Amygdala (tissue), 56 donors: Measurements from ENCODE around the gene ADARB2.

Experiments
- DNase-seq, 56 donors: peaks; one replicate each; lab custom pipeline; 2025; lab: John Stamatoyannopoulos, UW

Gene ADARB2

DNA sequence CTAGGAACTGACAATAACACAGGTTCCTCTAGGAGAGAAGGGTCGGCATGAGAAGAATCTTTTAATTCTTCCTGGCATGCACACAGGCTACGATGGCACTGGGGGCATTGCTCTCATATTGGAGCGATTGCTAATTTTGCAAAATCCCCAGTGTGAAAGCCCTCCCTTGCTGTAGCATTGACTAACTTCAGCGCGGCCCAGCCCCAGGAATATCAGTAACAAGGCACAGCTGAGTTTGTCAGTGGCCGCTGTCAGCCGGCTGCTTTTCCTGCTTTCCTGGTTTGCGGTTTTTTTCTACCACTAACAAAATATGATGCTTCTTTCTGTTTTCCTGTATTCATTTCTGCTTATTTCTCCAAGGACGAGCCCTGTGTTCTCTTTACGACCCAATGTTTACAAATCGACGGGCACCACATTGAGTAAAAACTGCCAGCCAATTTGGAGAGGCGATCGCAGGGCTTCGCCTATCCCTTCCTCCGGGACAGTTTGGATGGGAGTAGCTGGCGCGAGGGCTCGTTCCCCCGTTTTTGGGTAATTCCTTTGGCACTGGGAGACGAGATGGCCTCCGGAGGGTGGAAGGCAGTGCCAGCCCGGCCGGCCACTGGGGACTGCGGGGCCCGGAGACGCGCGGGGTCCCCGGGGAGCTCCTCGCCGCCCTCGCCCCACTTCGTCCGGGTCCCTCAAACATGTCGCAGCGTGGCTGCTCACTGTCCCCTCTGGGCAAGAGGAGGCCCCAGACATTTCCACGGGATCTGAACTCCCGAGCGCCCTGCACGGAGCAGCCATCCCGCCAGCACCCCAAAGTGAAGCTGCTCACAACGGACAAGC, 967 bp downstream of the ADARB2 start:
- no peak for DNase-seq

- no peak for DNase-seq
Observed at GRCh38 chr10:1735562-1735961, 1.8 kb downstream of the ADARB2 start.

DNA sequence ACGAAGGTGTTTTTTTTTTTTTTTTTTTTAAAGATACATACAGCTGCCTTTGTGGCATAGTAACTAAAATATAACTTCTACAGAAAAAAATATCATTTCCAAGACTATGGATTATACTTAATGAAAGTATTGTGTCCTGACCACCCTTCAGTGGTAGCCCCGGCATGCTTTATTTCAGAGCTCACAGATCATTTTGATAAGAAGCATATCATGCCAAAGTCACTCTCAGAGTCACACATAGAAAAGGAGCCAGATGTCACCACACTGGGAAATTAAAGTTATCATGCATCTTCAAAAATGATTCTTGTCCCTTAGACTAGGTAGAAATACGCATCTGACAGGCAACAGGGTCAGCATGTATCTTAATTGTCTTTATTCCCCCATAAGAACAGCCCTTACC, 3.0 kb downstream of the ADARB2 start:
- DNase-seq = no peak

DNA sequence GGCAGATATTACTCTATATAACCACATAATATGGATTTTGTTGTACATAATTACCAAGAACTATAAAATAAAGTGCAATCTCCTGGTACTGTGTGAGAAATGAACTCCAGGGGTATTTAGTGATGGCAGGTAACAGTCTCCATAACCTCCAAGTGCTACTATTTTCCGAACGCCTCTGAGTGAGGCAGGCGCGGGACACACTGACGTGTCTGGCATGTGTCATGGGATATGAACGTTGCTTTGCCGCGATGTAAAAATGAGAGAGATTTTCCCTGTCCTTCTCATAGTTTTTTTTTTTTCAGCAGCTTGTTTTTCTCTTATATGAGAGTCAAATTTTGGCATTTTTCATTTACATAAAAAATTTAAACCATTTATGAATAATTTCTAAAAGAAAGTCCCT, 3.6 kb downstream of the ADARB2 start:
- no peak for DNase-seq

DNA sequence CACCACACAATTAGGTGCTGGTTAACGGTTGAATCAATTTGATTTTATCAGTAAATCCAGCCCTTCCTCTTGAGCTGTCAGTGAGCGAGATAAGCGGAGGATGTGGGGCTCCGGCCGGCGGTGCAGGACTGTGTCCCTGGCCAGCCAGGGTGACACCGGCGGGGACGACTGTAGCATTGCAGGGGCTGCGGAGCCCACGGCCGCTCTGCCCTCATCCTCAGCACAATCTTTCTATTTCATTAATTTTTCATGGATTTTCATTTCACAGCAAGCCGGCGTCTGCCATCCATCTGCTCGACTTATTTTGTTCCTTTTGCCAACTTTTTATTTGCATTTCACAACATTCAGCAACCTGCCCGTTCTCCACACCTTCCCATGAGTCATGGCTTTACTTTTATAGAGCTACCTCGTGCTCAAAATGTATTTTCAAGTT, 4.7 kb downstream of the ADARB2 start:
- no peak for DNase-seq

GRCh38 chr10:1731592-1731991, 5.7 kb downstream of the ADARB2 start:
- no peak for DNase-seq

DNA sequence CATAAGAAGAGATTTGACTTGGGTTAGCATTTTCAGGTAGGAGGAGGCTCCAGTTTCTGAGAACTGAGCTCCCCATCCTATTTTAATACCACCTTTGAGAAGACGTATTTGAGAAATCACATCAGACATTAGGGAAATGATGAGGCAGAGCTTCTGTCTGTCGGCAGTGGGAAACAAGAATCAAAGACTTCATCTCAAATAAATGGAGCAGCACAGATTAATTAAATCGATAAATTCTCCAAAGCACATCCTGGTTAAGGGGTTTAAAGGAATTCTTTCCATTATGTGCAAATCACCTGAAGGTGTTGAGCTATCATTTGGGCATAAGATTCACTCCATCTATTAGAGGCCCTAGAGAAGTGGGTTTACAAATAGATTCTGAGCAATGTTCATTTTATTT, 7.6 kb downstream of the ADARB2 start:
- no peak for DNase-seq

DNA sequence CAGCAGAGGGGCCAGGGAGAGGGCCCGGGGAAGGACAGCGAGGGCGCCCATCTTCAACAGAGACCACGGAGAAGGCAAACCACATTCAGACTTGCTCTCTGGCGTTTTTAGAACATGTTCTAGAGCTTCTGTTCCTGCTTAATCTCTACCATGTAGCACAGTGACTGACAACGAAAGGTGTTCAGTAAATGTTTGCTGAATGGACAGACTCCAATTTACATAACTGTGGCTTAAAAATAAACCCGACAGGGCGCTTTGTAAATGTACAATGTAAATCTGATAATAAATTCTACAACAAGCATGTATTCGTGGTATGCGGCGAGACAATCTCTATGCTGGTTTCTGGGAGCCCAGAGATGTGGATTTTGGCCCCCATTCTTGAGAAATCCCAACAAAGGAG, 10.5 kb downstream of the ADARB2 start:
- DNase-seq = no peak

DNA sequence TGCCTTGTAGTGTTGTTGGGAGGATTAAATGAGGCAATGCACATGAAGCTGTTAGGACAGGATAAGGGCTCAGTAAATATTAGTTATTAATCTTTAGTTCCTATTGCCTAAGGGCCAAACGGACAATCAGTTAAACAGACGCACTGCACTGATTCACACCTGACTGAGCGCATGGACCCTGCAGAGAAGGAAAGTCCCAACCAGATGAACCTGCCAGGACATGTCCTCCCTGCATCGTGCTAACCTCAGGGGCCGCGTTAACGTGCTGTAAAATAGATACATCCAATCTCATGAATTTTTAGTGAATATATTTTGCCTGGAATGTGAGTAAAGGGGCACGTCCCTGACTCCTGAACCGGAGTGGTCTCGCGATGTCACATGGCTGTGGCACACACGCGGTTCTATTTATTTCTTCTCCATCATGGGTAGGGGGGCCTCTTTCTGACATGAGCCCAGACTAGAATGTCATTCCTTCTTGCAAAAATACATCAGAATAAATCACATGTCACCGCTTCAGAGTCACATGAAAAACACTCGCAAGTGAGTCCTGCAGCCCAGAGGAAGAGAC, 12.3 kb downstream of the ADARB2 start:
- no peak for DNase-seq

GRCh38 chr10:1716839-1717238, 20.5 kb downstream of the ADARB2 start:
- DNase-seq = no peak

GRCh38 chr10:1715821-1716220, 21.5 kb downstream of the ADARB2 start:
- peak in 1 of 56 donors; percentile 32 for DNase-seq

DNA sequence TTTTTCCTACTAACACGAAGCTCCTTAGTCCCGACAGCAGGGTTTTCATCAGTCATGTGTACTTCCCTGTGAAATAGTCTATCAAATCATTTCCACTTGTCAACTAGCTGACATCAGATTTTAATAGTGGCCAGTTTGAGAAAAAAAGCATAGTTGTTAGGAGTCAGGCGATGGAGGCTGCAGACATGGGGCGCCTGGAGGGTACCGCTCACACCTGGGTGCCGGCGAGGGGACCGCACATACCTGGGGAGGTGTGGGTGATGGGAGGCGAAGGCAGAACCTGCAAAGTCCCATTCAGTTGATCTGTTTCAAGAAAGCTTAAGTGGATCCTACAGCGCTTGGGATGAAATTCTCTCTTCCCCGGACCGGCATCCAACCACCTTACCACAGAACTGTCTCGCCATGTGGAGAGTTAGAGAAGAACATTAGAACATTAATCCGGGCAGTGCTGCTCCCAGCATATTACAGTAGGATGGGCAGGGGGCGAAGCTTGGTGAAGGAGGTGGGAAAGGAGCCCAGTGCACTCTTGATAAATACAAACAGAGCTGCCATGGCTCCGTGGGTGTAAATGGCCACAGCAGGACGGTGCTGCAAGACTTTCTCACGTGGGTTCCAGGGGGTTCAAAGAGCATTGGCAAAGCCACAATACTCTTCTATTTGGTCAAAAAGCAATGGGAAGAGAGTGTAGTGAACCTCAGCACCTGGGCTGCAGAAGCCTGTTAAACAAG, 24.2 kb downstream of the ADARB2 start:
- DNase-seq = no peak

DNA sequence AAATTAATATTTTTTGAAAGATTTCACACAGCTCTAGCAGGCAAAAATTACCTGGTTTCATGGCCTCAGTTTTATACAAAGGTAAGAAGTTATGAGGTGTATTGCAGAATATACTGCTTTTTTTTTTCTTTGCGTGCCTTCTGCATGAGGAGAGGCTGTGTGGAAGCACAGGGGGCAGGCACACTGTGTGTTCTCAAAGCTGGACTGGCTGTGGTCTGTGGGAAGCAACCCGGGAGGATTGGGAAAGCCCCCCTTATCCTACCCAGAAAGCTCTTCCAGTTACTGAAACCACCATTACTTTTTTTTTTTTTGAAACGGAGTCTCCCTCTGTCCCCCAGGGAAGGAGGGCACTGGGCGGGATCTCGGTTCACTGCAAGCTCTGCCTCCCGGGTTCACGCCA, 25.0 kb downstream of the ADARB2 start:
- no peak for DNase-seq

GRCh38 chr10:1709161-1709560, 28.2 kb downstream of the ADARB2 start:
- no peak for DNase-seq

DNA sequence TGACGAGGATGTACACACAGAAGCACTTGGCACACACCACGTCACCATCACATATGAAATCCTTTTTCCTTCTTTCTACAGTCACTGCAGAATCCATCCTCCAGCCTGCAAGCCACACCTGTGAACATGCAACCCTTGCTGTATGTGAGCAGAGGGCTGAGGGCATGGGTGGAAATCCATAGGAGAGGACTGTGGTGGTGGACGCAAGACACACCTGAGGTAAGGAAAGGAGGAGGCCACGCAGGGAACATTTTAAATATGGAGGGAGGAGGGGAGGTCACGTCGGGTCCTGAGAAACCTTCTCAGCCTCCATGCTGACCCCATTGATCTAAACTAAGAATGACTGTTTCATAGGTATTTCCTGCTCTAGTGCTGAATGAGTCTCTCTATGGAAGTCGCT, 28.6 kb downstream of the ADARB2 start:
- DNase-seq = no peak

DNA sequence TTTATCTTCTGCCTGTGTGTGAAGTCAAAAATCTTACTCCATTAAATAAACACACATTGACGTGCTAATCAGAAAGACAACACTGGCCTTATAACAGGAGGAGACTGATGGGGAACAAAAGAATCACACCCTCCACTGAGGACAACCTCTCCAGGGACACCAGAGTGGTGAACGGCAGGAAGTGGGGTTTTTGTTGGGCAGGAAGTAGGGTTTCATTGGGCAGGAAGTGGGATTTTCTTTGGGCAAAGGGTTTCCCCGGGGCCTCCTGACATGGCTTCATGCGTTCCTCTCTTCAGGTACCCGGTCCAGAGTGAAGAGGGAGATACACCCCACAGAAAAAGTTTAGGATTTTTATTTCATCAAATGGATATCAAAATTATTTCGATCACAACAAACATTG, 30.6 kb downstream of the ADARB2 start:
- no peak for DNase-seq

GRCh38 chr10:1706256-1706655, 31.1 kb downstream of the ADARB2 start:
- DNase-seq = no peak

DNA sequence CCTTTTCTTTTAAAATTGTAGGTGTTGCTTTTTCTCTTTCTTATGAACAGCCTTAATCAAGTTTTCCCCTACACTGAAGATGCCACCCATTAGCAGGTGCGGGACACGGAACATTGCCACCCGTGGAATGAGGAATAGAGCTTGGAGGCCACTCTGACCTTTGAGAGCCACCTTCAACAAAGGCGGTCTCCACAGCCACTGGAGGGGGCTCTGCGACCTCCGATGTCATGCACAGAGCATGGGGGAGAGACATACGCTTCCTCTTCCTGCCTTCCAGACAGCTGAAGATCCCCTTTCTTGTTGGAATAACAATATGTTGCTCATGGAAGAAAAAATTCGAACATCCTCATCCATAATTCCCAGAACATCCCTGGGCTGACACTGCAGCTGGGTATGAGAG, 39.1 kb downstream of the ADARB2 start:
- no peak for DNase-seq

- no peak for DNase-seq
Observed at GRCh38 chr10:1696106-1696505, 41.2 kb downstream of the ADARB2 start.

GRCh38 chr10:1690086-1690485, 47.2 kb downstream of the ADARB2 start:
- no peak for DNase-seq

- DNase-seq = no peak
Observed at GRCh38 chr10:1688531-1688930, 48.8 kb downstream of the ADARB2 start.
